HG03045 (cell line): Measurements from ENCODE around the gene CCDC134.
A peak's percentile ranks its signal among the peaks of the same experiment; 100 is the strongest.

Experiments
- ATAC-seq: cut with Tn5 transposase; IDR thresholded peaks from one replicate; pipeline ENCODE4 v1.9.1; 2021; ENCODE audit warnings: mild to moderate bottlenecking, moderate library complexity; ENCODE audit not compliant: unreplicated experiment

The CCDC134 gene

GRCh38 chr22:41800348-41801146 lies at the start of gene CCDC134:
CCDC134 (plus strand) TSS chr22:41800679; CDS start chr22:41808891, 8,212 bp downstream.
- ATAC-seq, result peak; percentile 85

- no peak for ATAC-seq
These were observed 48.2 kb upstream of the CCDC134 start for GRCh38 chr22:41752011-41752970.

GRCh38 chr22:41753984-41754383 lies 46.5 kb upstream of the CCDC134 start:
- no peak for ATAC-seq

GRCh38 chr22:41757502-41757901 lies 43.0 kb upstream of the CCDC134 start:
- ATAC-seq, result no peak

GRCh38 chr22:41758231-41758630 lies 42.2 kb upstream of the CCDC134 start:
- ATAC-seq, result no peak

GRCh38 chr22:41762980-41763779 lies 37.3 kb upstream of the CCDC134 start:
- ATAC-seq, result no peak

GRCh38 chr22:41766476-41766875 lies 34.0 kb upstream of the CCDC134 start:
- no peak for ATAC-seq

GRCh38 chr22:41768430-41768829 lies 32.0 kb upstream of the CCDC134 start:
- ATAC-seq, result no peak

GRCh38 chr22:41770715-41771468 lies 29.6 kb upstream of the CCDC134 start:
- ATAC-seq, result no peak

GRCh38 chr22:41772198-41772597 lies 28.3 kb upstream of the CCDC134 start:
- ATAC-seq, result no peak

GRCh38 chr22:41772645-41773044 lies 27.8 kb upstream of the CCDC134 start:
- no peak for ATAC-seq

GRCh38 chr22:41775338-41775737 lies 25.1 kb upstream of the CCDC134 start:
- no peak for ATAC-seq

- ATAC-seq, result no peak
These were observed 24.5 kb upstream of the CCDC134 start for GRCh38 chr22:41775976-41776375.

- no peak for ATAC-seq
These were observed 24.1 kb upstream of the CCDC134 start for GRCh38 chr22:41776381-41776780.

- no peak for ATAC-seq
These were observed 22.6 kb upstream of the CCDC134 start for GRCh38 chr22:41777749-41778425.

GRCh38 chr22:41779929-41780505 lies 20.5 kb upstream of the CCDC134 start:
- ATAC-seq, result no peak

GRCh38 chr22:41780746-41781505 lies 19.6 kb upstream of the CCDC134 start:
- ATAC-seq, result peak; percentile 88

GRCh38 chr22:41781507-41781906 lies 19.0 kb upstream of the CCDC134 start:
- ATAC-seq, result peak; percentile 6

GRCh38 chr22:41782316-41782715 lies 18.2 kb upstream of the CCDC134 start:
- no peak for ATAC-seq
